Cardiac fibroblast (primary cell): ENCODE results near the gene B3GALNT2.
A peak's percentile ranks its signal among the peaks of the same experiment; 100 is the strongest.

Experiments
- DNase-seq, 2 donors: peaks; one replicate each; pipeline versions ENCODE4 v3.0.0 to v3.0.0-alpha.2; 2010; ENCODE audit warnings: low read depth in 2 of 2
- H3K4me3 ChIP-seq, 2 donors: replicated peaks in 1 of 2; 1 replicate in 1 of 2; 2 replicates in 1 of 2; pipeline ENCODE4 v1.5.1; 2011; ENCODE audit warnings: low read depth in 2 of 2, low read length in 2 of 2, mild to moderate bottlenecking in 2 of 2, moderate library complexity in 1 of 2
- CTCF ChIP-seq: IDR thresholded peaks from one replicate; pipeline ENCODE4 v1.5.1; 2011; ENCODE audit warnings: low read depth, mild to moderate bottlenecking, low read length, inconsistent platforms

The B3GALNT2 gene

GRCh38 chr1:235423214-235423652, 81.0 kb downstream of the B3GALNT2 start:
- no peak for DNase-seq
- H3K4me3 ChIP-seq = no peak overlapping the region

GRCh38 chr1:235421751-235422150, 82.5 kb downstream of the B3GALNT2 start:
- no peak for DNase-seq
- no peak overlapping the region for H3K4me3 ChIP-seq
- no peak for TF ChIP-seq CTCF

More at GRCh38 chr1:235423214-235423652, 81.0 kb downstream of the B3GALNT2 start:
- no peak for TF ChIP-seq CTCF

GRCh38 chr1:235417086-235417697, 87.1 kb downstream of the B3GALNT2 start:
- DNase-seq = peak; percentile 89 to 90
- no peak overlapping the region for H3K4me3 ChIP-seq
- TF ChIP-seq CTCF = peak; percentile 68

- peak; percentile 46 to 68 for DNase-seq
- no peak overlapping the region for H3K4me3 ChIP-seq
- TF ChIP-seq CTCF = no peak
Observed at GRCh38 chr1:235416662-235417049, 87.6 kb downstream of the B3GALNT2 start.

- peak; percentile 87 to 89 for DNase-seq
- H3K4me3 ChIP-seq = no peak overlapping the region
- TF ChIP-seq CTCF = peak; percentile 77
Observed at GRCh38 chr1:235415008-235415904, 89.0 kb downstream of the B3GALNT2 start.

- no peak for DNase-seq
- no peak overlapping the region for H3K4me3 ChIP-seq
- no peak for TF ChIP-seq CTCF
Observed at GRCh38 chr1:235411489-235412486, 92.5 kb downstream of the B3GALNT2 start.
